T-helper 2 cell treated with Interferon-gamma antibody and Interleukin-4, amounts not matched to agents 5 μg/mL and 100 μg/mL, for 36 hours (primary cell): ENCODE results near the gene CREM.

Experiments used
- DNase-seq: peaks from one replicate; pipeline ENCODE4 v3.0.0; 2021; ENCODE audit warnings: low spot score
- H3K27ac Mint-ChIP-seq: one replicate; pipeline ENCODE4 v1.8.0; 2021; ENCODE audit warnings: mild to moderate bottlenecking, mixed read lengths
- H3K27me3 Mint-ChIP-seq: one replicate; pipeline ENCODE4 v1.8.0; 2021; ENCODE audit warnings: low read depth, mixed read lengths
- H3K36me3 Mint-ChIP-seq: one replicate; pipeline ENCODE4 v1.8.0; 2021; ENCODE audit warnings: low read depth, mixed read lengths
- H3K4me1 Mint-ChIP-seq: one replicate; pipeline ENCODE4 v1.8.0; 2021; ENCODE audit warnings: low read depth, mixed read lengths
- H3K4me3 Mint-ChIP-seq: one replicate; pipeline ENCODE4 v1.8.0; 2022; ENCODE audit warnings: mild to moderate bottlenecking, moderate library complexity, mixed read lengths
- H3K9me3 Mint-ChIP-seq: one replicate; pipeline ENCODE4 v1.8.0; 2021; ENCODE audit warnings: mixed read lengths

CREM gene

GRCh38 chr10:35225204-35225603 lies 98.6 kb downstream of the CREM start:
- H3K27me3 Mint-ChIP-seq: no peaks in the 10 kb centered on the region
- no peaks in the 10 kb centered on the region for H3K36me3 Mint-ChIP-seq
- DNase-seq: no peak
- peak overlapping the region; percentile 66 for H3K27ac Mint-ChIP-seq
- H3K4me1 Mint-ChIP-seq: peaks cover 9% of the 10 kb centered on the region
- peak overlapping the region; percentile 0 for H3K4me3 Mint-ChIP-seq
- peaks cover 4% of the 10 kb centered on the region for H3K9me3 Mint-ChIP-seq

GRCh38 chr10:35226507-35226906 lies 99.9 kb downstream of the CREM start:
- no peak overlapping the region for H3K4me3 Mint-ChIP-seq
- H3K27me3 Mint-ChIP-seq: no peaks in the 10 kb centered on the region
- H3K4me1 Mint-ChIP-seq: peaks cover 7% of the 10 kb centered on the region
- H3K9me3 Mint-ChIP-seq: peaks cover 4% of the 10 kb centered on the region
- no peaks in the 10 kb centered on the region for H3K36me3 Mint-ChIP-seq
- no peak for DNase-seq
- no peak overlapping the region for H3K27ac Mint-ChIP-seq

GRCh38 chr10:35228058-35228457 lies 101.4 kb downstream of the CREM start:
- no peak for DNase-seq
- Mint-ChIP-seq H3K4me3 (no peak overlapping the region), H3K27me3 (no peaks in the 10 kb centered on the region), H3K27ac (no peak overlapping the region), H3K36me3 (no peaks in the 10 kb centered on the region), H3K4me1 (peaks cover 7% of the 10 kb centered on the region), H3K9me3 (peaks cover 4% of the 10 kb centered on the region)

- no peak overlapping the region for H3K4me3 Mint-ChIP-seq
- no peak for DNase-seq
- no peak overlapping the region for H3K27ac Mint-ChIP-seq
- no peaks in the 10 kb centered on the region for H3K27me3 Mint-ChIP-seq
- H3K4me1 Mint-ChIP-seq: no peaks in the 10 kb centered on the region
- no peaks in the 10 kb centered on the region for H3K9me3 Mint-ChIP-seq
- no peaks in the 10 kb centered on the region for H3K36me3 Mint-ChIP-seq
Measured at GRCh38 chr10:35231646-35232045, 105.0 kb downstream of the CREM start.

- H3K27me3 Mint-ChIP-seq: no peaks in the 10 kb centered on the region
- H3K36me3 Mint-ChIP-seq: no peaks in the 10 kb centered on the region
- no peak overlapping the region for H3K27ac Mint-ChIP-seq
- no peak for DNase-seq
- H3K4me1 Mint-ChIP-seq: no peaks in the 10 kb centered on the region
- no peak overlapping the region for H3K4me3 Mint-ChIP-seq
- H3K9me3 Mint-ChIP-seq: no peaks in the 10 kb centered on the region
Measured at GRCh38 chr10:35232527-35232926, 105.9 kb downstream of the CREM start.

GRCh38 chr10:35234073-35234472 lies 107.4 kb downstream of the CREM start:
- H3K9me3 Mint-ChIP-seq: no peaks in the 10 kb centered on the region
- H3K36me3 Mint-ChIP-seq: no peaks in the 10 kb centered on the region
- H3K4me3 Mint-ChIP-seq: no peak overlapping the region
- H3K4me1 Mint-ChIP-seq: no peaks in the 10 kb centered on the region
- no peak for DNase-seq
- no peaks in the 10 kb centered on the region for H3K27me3 Mint-ChIP-seq
- H3K27ac Mint-ChIP-seq: no peak overlapping the region

- no peaks in the 10 kb centered on the region for H3K9me3 Mint-ChIP-seq
- H3K36me3 Mint-ChIP-seq: no peaks in the 10 kb centered on the region
- H3K4me3 Mint-ChIP-seq: no peak overlapping the region
- H3K4me1 Mint-ChIP-seq: no peaks in the 10 kb centered on the region
- H3K27ac Mint-ChIP-seq: no peak overlapping the region
- no peak for DNase-seq
- H3K27me3 Mint-ChIP-seq: no peaks in the 10 kb centered on the region
Measured at GRCh38 chr10:35236739-35237138, 110.1 kb downstream of the CREM start.

- H3K27ac Mint-ChIP-seq: no peak overlapping the region
Measured at GRCh38 chr10:35237766-35238512, 111.3 kb downstream of the CREM start.

GRCh38 chr10:35244549-35244948 lies 117.9 kb downstream of the CREM start:
- no peak for DNase-seq
- Mint-ChIP-seq H3K4me3 (no peak overlapping the region), H3K9me3 (no peaks in the 10 kb centered on the region), H3K36me3 (no peaks in the 10 kb centered on the region), H3K4me1 (no peaks in the 10 kb centered on the region), H3K27me3 (no peaks in the 10 kb centered on the region), H3K27ac (no peak overlapping the region)

More at GRCh38 chr10:35237766-35238512, 111.3 kb downstream of the CREM start:
- Mint-ChIP-seq H3K4me1 (no peaks in the 10 kb centered on the region), H3K36me3 (no peaks in the 10 kb centered on the region), H3K4me3 (no peak overlapping the region), H3K9me3 (no peaks in the 10 kb centered on the region), H3K27me3 (no peaks in the 10 kb centered on the region)
- DNase-seq: no peak

- H3K9me3 Mint-ChIP-seq: no peaks in the 10 kb centered on the region
- H3K27me3 Mint-ChIP-seq: peaks cover 2% of the 10 kb centered on the region
- DNase-seq: no peak
- H3K27ac Mint-ChIP-seq: no peak overlapping the region
- H3K4me3 Mint-ChIP-seq: no peak overlapping the region
- no peaks in the 10 kb centered on the region for H3K4me1 Mint-ChIP-seq
- H3K36me3 Mint-ChIP-seq: no peaks in the 10 kb centered on the region
Measured at GRCh38 chr10:35246770-35247343, 120.2 kb downstream of the CREM start.

GRCh38 chr10:35251373-35252100 lies 124.9 kb downstream of the CREM start:
- Mint-ChIP-seq H3K27me3 (peaks cover 2% of the 10 kb centered on the region), H3K4me3 (no peak overlapping the region), H3K9me3 (no peaks in the 10 kb centered on the region), H3K4me1 (no peaks in the 10 kb centered on the region), H3K27ac (no peak overlapping the region), H3K36me3 (no peaks in the 10 kb centered on the region)
- no peak for DNase-seq

GRCh38 chr10:35257057-35257983 lies 130.7 kb downstream of the CREM start:
- H3K4me1 Mint-ChIP-seq: no peaks in the 10 kb centered on the region
- no peaks in the 10 kb centered on the region for H3K36me3 Mint-ChIP-seq
- H3K27me3 Mint-ChIP-seq: no peaks in the 10 kb centered on the region
- DNase-seq: no peak
- no peak overlapping the region for H3K4me3 Mint-ChIP-seq
- H3K27ac Mint-ChIP-seq: no peak overlapping the region
- H3K9me3 Mint-ChIP-seq: peaks cover 10% of the 10 kb centered on the region

GRCh38 chr10:35259769-35260397 lies 133.2 kb downstream of the CREM start:
- Mint-ChIP-seq H3K4me1 (no peaks in the 10 kb centered on the region), H3K9me3 (peaks cover 10% of the 10 kb centered on the region)
- DNase-seq: peak; percentile 9

More at GRCh38 chr10:35259769-35260397, 133.2 kb downstream of the CREM start:
- Mint-ChIP-seq H3K27me3 (no peaks in the 10 kb centered on the region), H3K36me3 (no peaks in the 10 kb centered on the region), H3K27ac (no peak overlapping the region), H3K4me3 (no peak overlapping the region)
